Retinal pigment epithelial cell (primary cell): ENCODE results near the gene SMCO2.

ENCODE experiments used
- DNase-seq: peaks from one replicate; pipeline ENCODE4 v3.0.0-alpha.2; 2010; ENCODE audit warnings: low read depth
- H3K4me3 ChIP-seq: 2 replicates; pipeline ENCODE4 v1.5.1; 2011; ENCODE audit warnings: mild to moderate bottlenecking, low read length, control low read depth, moderate library complexity
- TF ChIP-seq, protein P1 (sequence below): conservative IDR thresholded peaks from 2 replicates; pipeline ENCODE4 v1.5.1; 2011; ENCODE audit warnings: low read depth, low read length, control low read depth, inconsistent platforms

SMCO2 gene

DNA sequence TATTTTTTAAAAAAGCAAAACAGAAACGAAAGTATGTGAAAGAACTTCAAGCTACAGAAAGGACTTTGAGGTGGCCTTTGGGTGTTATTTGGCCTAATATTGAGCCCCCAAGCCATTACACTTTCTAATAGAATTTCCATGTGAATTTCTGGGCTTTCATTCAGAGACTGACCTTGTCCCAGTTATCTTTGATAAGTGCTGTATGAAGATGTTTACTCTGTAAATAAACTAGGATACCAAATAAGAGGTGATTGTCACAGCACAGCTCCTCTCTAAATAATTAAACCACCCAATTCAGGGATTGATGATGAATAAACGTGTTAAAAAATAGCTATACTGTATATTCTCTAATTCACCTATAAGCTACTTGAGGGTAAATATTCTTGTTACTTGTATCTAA lies 44.7 kb downstream of the SMCO2 start:
- TF ChIP-seq, protein P1, sequence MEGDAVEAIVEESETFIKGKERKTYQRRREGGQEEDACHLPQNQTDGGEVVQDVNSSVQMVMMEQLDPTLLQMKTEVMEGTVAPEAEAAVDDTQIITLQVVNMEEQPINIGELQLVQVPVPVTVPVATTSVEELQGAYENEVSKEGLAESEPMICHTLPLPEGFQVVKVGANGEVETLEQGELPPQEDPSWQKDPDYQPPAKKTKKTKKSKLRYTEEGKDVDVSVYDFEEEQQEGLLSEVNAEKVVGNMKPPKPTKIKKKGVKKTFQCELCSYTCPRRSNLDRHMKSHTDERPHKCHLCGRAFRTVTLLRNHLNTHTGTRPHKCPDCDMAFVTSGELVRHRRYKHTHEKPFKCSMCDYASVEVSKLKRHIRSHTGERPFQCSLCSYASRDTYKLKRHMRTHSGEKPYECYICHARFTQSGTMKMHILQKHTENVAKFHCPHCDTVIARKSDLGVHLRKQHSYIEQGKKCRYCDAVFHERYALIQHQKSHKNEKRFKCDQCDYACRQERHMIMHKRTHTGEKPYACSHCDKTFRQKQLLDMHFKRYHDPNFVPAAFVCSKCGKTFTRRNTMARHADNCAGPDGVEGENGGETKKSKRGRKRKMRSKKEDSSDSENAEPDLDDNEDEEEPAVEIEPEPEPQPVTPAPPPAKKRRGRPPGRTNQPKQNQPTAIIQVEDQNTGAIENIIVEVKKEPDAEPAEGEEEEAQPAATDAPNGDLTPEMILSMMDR = no peak
- H3K4me3 ChIP-seq = no peak overlapping the region
- DNase-seq = no peak

DNA sequence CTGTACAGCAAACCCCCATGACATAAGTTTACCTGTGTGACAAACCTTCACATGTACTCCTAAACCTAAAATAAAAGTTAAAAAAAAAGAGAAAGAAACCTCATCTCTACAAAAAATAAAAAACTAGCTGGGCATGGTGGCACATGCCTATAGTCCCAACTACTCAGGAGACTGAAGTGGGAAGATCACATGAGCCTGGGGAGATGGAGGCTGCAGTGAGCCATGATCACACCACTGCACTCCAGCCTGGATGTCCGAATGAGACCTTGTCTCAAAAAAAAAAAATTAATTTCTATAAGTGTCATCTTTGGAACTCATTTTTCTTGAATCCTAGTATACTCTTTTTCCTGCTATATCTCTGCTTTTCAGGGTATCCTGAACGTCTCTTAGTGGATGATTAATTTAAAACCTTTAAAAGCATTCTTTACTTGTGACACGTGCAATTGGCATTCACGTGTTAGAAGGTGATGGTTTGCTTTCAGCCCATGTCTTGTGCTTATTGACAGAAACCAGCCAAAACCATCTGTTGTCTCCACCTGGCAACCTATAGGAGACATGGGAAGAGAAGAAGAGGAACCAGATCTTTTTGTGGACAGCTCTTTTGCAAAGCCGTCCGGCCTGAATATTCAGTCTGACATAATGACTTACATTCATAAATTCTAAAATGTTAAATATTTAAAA lies 46.9 kb downstream of the SMCO2 start:
- no peak for DNase-seq
- no peak overlapping the region for H3K4me3 ChIP-seq
- TF ChIP-seq, protein P1 = no peak

DNA sequence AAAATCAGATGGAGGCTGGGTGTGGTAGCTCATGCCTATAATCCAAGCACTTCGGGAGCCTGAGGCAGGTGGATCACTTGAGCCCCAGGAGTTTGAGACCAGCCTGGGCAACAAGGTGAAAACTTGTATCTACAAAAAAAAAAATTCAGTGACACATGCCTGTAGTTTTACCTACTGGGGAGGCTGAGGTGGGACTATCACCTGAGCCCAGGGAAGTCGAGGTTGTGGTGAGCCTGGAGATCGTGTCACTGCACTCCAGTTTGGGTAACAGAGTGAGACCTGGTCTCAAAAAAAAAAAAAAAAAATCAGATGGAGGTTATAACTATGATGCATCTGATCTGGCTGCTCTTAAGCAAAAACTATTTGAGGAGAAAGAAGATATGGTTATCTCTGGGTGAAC lies 50.9 kb downstream of the SMCO2 start:
- H3K4me3 ChIP-seq = no peak overlapping the region
- no peak for DNase-seq
- TF ChIP-seq, protein P1 = no peak

DNA sequence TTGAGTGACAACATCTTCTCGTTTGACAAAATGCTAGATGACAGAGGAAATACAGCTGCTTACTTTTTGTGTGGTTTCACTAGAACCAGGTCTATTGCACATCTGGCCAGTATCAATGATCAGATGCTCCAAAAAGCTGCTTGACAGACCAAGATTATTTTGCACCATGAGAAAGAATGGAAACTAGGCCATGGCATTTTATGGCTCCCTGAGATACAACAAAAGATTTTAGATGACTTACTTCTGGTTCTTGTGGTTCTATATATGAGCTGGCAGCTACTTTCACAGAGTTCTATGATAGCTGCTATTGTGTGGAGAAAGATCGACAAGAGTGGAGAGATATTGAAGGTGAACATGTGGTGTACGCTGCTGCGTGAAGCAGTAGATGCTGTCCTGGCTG lies 51.6 kb downstream of the SMCO2 start:
- no peak for DNase-seq
- TF ChIP-seq, protein P1 = no peak
- H3K4me3 ChIP-seq = no peak overlapping the region

DNA sequence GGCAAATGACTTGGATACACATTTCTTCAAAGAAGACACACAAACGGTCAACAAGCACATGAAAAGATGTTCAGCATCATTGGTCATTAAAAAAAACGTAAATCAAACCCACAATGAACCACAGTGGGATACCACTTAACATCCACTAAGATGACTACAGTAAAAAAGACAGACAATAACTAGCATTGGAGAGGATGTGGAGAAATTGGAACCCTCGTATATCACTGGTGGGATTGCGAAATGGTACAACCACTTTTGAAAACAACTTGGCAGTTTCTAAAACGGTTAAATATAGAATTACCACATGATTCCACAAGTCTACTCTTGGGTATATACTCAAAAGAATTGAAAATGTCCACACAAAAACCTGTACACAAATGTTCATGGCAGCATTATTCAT lies 52.2 kb downstream of the SMCO2 start:
- H3K4me3 ChIP-seq = no peak overlapping the region
- TF ChIP-seq, protein P1 = no peak
- DNase-seq = no peak

DNA sequence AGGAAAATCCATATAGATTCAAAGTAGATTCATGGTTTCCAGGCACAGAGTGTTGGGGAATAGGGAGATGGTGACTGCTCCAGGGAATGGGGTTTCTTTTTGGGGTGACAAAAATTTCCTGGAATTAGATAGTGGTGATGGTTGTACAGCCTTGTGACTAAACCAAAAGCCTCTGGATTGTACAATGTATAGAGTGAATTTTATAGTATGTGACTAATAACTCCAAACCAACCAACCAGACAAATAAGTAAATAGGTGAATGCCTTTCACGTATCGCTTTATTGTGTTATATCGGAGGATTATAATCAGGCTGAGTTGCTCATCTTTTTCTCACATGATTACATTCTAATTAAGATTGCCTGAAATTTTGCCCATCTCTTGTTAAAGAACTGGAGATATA lies 52.8 kb downstream of the SMCO2 start:
- TF ChIP-seq, protein P1 = no peak
- no peak overlapping the region for H3K4me3 ChIP-seq
- DNase-seq = no peak

DNA sequence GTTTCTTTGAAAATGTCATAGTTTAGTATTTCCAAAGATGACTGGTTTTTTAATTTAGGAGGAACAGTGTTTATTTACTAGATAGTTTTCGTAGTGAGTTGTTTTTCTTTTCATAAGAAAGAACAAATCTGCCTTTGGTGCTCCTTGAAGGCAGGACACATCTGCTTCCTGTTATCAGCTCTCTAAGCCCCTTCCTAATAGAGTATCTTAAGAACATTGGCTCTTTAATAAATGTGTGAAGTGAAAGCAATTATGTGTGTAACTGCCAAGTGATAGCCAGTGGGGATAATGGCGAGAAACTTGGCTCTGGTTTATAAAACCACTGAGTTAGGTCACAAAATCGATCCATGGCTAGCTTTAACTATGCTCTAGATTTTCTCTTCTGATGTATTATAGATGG lies 54.0 kb downstream of the SMCO2 start:
- H3K4me3 ChIP-seq = no peak overlapping the region
- DNase-seq = no peak
- TF ChIP-seq, protein P1 = no peak
